Lower leg skin (tissue), 3 donors: ENCODE results near the gene LARP1.

Experiments
- POLR2A ChIP-seq, 2 donors: fragments of 450-650 bp; IDR thresholded peaks; one replicate each; pipeline ENCODE4 v1.6.1; 2016 to 2017; ENCODE audit warnings: antibody characterized with exemption in 2 of 2, mild to moderate bottlenecking in 1 of 2, moderate library complexity in 1 of 2
- TF ChIP-seq, protein P1 (sequence below), 3 donors: fragments of 450-650 bp; IDR thresholded peaks; one replicate each; pipeline ENCODE4 v1.5.1; 2016; ENCODE audit warnings: antibody characterized with exemption in 3 of 3, mild to moderate bottlenecking in 3 of 3, moderate library complexity in 2 of 3

GRCh38 chr5:154741415-154741814 lies 13.8 kb upstream of the LARP1 start:
- TF ChIP-seq, protein P1, sequence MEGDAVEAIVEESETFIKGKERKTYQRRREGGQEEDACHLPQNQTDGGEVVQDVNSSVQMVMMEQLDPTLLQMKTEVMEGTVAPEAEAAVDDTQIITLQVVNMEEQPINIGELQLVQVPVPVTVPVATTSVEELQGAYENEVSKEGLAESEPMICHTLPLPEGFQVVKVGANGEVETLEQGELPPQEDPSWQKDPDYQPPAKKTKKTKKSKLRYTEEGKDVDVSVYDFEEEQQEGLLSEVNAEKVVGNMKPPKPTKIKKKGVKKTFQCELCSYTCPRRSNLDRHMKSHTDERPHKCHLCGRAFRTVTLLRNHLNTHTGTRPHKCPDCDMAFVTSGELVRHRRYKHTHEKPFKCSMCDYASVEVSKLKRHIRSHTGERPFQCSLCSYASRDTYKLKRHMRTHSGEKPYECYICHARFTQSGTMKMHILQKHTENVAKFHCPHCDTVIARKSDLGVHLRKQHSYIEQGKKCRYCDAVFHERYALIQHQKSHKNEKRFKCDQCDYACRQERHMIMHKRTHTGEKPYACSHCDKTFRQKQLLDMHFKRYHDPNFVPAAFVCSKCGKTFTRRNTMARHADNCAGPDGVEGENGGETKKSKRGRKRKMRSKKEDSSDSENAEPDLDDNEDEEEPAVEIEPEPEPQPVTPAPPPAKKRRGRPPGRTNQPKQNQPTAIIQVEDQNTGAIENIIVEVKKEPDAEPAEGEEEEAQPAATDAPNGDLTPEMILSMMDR (IDR thresholded peaks at IDR 0.05), result no peak
- no peak for TF ChIP-seq POLR2A (IDR thresholded peaks at IDR 0.05)
